Activated T-cell treated with anti-CD3 and anti-CD28 coated beads, Interleukin-2, amount 50 U/mL, for 48 hours (primary cell): Measurements from ENCODE around the gene SLC25A45.
A peak's percentile ranks its signal among the peaks of the same experiment; 100 is the strongest.

Experiments
- DNase-seq, 2 experiments: peaks; one replicate each; pipeline ENCODE4 v3.0.0-alpha.2; 2020

SLC25A45 gene

DNA sequence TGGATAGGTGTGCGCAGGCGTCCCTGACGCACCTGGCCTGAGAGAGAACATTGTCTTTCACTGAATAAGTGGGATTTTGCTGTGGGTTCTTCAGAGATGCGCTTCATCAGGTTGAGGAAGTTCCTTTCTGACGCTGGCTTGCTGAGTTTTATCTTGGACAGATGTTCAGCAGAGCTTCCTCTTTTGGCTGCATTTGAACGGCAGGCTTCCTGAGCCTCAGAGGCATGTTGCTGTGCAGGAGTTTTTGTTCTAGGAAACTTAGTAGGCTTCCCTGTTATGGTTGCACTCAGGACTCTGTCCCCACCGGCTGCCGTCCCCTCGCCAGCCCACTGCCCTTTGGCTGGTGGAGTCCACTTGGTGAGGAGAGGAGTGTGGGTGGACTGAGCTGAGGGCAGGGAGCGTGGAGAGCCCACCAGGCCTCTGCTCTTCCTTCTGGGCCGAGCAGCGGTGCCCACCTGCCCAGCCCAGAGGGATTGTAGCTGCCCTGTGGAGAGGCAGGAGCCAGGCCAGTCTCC, 21.2 kb upstream of the SLC25A45 start:
- no peak for DNase-seq

DNA sequence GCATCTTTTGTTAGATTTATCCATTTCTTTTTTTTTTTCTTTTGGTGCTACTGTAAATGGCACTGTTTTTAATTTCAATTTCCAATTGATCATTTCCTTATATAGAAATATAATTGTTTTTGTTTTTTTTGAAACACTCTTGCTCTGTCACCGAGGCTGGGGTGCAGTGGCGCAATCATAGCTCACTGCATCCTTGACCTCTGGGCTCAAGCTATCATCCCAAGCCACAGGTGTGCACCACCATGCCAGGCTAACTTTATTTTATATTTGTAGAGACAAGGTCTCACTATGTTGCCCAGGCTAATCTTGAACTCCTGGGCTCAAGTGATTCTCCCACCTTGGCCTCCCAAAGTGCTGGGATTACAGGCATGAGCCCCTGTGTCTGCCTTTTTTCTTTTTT, 20.3 kb upstream of the SLC25A45 start:
- DNase-seq = no peak

DNA sequence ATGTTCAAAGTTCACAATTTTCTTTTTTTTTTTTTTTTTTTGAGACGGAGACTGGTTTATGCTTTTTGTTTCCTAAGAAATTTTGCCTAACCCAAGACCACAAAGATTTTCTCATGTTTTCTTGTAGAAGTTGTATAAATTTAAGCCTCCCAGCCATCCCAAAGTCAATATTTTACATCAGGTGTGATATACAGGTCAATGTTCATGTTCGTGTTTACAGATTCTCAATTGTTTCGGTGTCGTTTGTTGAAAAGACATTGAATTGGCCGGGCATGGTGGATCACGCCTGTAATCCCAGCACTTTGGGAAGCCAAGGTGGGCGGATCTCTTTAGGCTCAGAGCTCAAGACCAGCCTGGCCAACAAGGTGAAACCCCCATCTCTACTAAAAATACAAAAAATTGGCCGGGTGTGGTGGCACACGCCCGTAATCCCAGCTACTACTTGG, 19.4 kb upstream of the SLC25A45 start:
- DNase-seq = no peak

DNA sequence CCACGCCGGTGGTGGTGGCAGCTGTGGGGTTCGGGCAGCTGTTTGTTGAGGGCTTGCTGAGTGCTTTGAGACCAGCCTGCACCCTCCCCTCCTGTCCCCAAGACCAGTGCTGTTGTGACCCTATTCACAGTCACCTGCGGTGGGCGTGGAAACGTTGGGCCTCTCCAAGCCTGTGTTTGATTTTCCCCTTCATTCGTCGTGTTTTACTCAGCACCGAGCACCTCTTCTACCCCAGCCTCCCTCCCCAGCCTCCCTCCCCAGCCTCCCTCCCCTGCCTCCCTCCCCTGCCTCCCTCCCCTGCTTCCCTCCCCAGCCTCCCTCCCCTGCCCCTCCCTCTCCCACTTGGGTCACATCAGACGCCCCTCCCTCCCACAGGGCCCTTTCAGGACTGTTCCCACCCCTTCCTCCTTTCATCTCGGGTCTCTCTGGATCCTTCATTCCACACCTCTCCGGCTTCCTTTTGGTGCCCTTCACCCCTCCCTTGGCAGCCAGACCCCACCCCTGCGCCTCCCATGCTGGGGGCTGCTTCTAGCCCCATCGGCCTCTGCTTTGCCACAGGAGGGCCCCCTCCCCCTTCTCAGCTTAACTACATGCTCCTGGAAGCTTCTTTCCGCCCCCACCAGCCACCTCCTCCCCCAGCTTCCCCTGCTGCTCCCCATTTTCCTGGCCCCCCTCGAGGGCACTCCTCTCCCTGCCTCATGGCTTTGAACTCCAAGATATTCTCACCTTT, 18.8 kb upstream of the SLC25A45 start:
- no peak for DNase-seq

GRCh38 chr11:65400307-65401072, 18.0 kb upstream of the SLC25A45 start:
- no peak for DNase-seq

GRCh38 chr11:65399845-65400244, 17.4 kb upstream of the SLC25A45 start:
- DNase-seq = no peak

- no peak for DNase-seq
Measured at GRCh38 chr11:65399249-65399648, 16.8 kb upstream of the SLC25A45 start.

- no peak for DNase-seq
Measured at GRCh38 chr11:65398362-65398910, 16.0 kb upstream of the SLC25A45 start.

DNA sequence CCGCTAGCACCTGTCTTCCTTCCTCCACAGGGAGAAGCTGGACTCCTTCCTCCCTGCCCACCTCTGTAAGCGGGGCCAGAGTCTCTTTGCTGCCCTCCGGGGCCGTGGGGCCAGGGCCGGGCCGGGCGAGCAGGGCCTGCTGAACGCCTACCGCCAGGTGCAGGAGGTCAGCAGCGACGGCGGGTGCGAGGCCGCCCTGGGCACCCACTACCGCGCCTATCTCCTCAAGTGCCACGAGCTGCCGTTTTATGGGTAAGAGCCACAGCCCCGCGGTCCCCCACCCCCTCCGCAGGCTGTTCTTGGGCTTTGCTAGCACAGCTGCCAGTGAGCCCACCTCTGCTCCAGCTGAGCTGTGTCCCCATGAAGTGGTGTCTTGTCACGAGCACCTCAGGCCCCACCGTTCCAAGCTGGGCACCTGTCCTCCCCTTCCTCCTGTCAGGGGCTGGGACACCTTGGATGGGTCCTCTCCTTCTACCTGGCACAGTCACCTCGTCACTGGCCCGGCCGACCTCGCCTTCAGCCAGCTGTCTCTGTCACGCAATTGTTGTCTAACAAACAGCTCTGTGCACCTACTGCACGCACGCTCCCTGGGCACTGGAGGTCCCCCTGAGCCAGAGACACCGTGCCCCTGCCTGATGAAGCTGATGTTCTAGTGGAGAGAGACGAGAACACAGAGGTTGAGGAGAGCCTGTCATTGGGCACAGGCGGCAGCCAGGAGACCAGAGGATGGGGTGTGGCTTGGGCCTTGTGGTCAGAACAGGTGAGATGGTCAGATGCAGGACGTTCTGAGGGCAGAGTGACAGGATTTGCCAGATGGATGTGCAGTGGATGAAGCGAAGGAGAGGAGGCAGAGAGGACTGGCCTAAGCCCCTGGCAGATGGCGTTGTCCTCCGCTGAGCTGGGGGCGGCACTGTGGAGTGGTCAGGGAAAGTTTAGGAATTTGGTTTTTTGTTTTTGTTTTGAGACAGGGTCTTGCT, 14.6 kb upstream of the SLC25A45 start:
- no peak for DNase-seq

GRCh38 chr11:65395961-65396530, 13.6 kb upstream of the SLC25A45 start:
- no peak for DNase-seq

- DNase-seq = no peak
Measured at GRCh38 chr11:65394125-65394536, 11.7 kb upstream of the SLC25A45 start.

GRCh38 chr11:65393513-65394079, 11.2 kb upstream of the SLC25A45 start:
- DNase-seq = no peak

DNA sequence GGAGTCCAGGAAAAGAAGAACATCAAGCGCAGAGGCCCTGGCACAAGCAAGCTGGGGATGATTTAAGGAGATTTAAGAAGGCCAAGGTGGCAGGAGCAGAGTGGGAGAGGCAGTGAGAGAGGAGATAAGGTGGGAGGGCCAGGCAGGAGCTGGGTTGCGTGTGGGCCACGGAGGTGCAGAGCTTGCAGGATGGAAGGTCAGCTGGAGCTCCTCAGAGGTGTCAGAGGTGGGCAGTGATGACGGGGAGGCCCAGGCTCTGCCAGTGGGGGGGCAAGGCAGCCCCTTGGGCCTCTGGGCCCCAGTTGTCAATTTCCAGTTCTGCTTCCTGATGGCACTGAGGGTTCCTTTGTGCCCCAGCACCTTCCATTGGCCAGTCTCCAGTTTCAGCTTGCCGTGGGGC, 10.5 kb upstream of the SLC25A45 start:
- DNase-seq = no peak

- DNase-seq = no peak
Measured at GRCh38 chr11:65392186-65392829, 9.9 kb upstream of the SLC25A45 start.

- DNase-seq = no peak
Measured at GRCh38 chr11:65390996-65391395, 8.6 kb upstream of the SLC25A45 start.

DNA sequence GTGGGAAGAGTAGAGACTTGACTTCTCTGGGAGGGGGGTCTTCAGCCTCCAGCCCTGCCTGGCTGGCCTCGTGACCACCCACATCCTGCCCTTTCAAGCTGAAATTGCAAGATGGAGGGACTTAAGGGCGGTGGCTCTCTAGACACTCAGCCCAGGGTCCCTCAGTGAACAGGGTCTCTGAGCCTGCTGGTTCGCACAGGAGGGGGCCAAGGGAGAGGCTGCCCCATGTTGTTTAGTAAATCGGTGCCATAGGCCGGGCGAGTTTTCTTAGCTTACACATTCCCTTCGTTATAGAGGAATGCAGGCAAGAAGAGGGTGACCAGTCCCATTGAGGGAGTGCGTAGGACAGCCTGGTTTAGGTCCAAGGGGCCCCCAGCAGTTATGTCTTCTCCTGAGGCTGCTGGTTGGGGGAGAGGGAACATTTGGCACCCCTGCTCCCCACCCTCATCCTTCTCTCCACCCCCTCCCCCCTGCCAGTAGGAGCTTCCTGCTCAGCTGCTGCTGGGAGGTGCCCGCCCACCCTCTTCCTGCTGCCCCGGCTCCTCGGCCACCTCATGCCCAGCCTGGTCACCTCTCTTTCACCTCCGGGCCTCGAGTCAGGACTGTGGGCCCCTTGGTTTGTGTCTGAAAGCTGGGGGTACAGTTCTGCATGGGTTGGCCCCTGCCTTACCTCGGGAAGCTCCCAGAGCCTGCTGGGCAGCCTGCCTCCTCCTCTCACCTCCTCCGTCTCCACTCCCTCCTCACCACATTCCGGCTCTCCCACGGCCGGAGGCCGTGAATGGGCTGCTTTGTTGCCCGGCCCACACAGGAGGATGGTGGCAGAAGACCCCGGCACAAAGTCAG, 7.9 kb upstream of the SLC25A45 start:
- no peak for DNase-seq

DNA sequence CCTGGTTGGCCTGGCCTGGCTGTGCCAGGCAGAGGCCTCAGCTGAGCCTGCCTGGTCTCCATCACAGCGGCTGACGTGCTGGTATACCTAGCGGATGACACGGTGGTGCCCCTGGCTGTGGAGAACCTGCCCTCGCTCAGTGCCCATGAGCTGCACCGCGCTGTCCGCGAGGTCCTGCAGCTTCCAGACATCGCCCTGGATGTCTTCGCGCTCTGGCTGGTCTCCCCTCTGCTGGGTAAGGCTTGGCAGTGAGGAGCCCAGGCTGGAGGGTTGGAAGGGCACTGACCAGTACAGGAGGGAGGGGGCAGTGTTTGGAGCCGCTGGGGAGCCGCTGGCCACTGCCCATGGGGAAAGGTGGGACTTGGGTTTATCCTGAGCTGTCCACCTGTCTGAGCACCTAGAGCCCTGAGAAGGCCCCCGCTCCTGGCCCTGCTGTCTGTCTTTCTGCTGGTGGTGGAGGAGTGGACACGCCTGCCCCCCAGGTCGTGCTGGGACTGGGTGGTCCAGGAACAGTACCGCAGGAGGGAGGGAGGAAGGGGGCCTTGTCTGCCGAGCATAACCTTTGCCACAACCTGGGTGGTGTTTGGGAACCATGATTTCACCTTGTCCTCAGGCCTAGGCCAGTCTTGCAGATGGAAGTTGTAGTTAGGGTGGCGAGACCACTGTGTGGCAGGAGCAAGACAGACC, 7.0 kb upstream of the SLC25A45 start:
- no peak for DNase-seq

DNA sequence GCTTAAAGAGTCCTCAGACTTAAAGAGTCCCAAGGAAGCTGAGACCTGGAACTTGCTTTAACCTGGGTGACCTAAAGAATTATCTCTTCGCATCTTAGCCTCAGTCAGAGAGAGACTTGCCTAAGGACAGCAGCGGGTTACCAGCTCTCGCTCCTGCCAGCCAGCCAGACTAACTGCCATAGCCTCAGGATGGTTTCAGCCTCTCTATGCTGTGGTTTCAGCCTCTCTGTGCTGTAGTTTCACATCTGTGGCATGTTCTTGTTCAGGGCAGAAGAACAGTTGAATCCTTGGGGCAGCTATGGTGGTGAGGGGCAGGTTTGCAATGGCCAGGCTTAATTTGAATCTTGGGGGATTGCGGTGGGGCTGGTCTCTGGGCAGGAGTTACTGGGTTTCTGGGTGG, 6.3 kb upstream of the SLC25A45 start:
- no peak for DNase-seq

- DNase-seq = peak; percentile 89 to 91
Measured at GRCh38 chr11:65386307-65387140, 4.1 kb upstream of the SLC25A45 start, which contains the start of gene FRMD8. Gene FRMD8 (plus strand): TSS chr11:65386637. CDS start chr11:65387037, 400 bp downstream.
